ENCODE data around the gene GNG12. TPM values are rescaled to one million over a fixed set of nuclear protein-coding genes. Genes with fewer than 3 reads are reported as not detected.
A peak's percentile ranks its signal among the peaks of the same experiment; 100 is the strongest.

The GNG12 gene
- total and polyA plus RNA-seq, 9 of the 15 experiments (the other 6 are each of a cell fraction or from before 2014, with no cell fraction given), result 2.6 to 6.0 (median 4.1) TPM

DNA sequence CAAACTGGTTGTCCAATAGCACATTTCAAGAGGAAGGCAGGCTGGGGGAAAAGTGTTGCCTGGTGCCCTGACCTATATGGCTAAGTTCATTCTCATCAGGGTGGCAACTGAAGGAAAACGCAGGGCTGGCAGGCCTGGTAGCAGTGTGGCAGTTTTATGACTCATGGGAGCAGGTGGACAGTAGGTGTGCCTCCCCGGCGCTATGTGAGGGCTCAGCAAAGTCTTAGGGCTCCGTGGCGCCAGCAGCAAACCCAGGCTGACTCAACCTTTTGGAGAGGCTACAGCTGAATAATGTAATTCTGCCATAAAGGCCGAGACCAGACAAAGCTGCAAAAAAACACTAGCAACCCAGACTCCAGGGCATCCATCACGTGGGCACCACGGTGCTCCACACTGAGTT, 124.7 kb downstream of the GNG12 start:
- 79% methylated on average over 8 of the region's 8 CpGs for WGBS (ENCODE audit: insufficient coverage, low coverage, missing lambda C conversion rate)
- Histone ChIP-seq H3K4me2 (ENCODE audit: insufficient read depth, low read length) (no peak overlapping the region), H3K36me3 (ENCODE audit: control insufficient read depth, insufficient read depth, low read length) (no peaks in the 10 kb centered on the region), H3K4me1 (replicated peaks in 1 of 2; ENCODE audit: control insufficient read depth in 2 of 2, insufficient read depth in 2 of 2, low read length in 2 of 2) (peaks cover 34 to 65% of the 10 kb centered on the region in 2 experiments), H3K9me3 (replicated peaks; ENCODE audit: control insufficient read depth, insufficient read depth, low read depth, low read length) (no peaks in the 10 kb centered on the region), H3K27ac (ENCODE audit: extremely low read depth, low read depth, low read length) (no peak overlapping the region), H4K20me1 (replicated peaks; ENCODE audit: control insufficient read depth, insufficient read depth, low read length) (no peaks in the 10 kb centered on the region), H3K79me2 (ENCODE audit: control insufficient read depth, insufficient read depth, low read length) (no peaks in the 10 kb centered on the region), H2AFZ (ENCODE audit: low read depth, low read length) (peak overlapping the region; percentile 25), H3K27me3 (ENCODE audit: control insufficient read depth in 2 of 2, insufficient read depth in 2 of 2, low read length in 2 of 2) (no peaks in the 10 kb centered on the region), H3K4me3 (no peak overlapping the region), H3K9me1 (ENCODE audit: control insufficient read depth, insufficient read depth, low read length) (no peaks in the 10 kb centered on the region), H3K9ac (ENCODE audit: insufficient read depth in 1 of 2, low read depth in 2 of 2, low read length in 2 of 2) (peak overlapping the region in 1 of 2 experiments; percentile 56; a peak in 1 of 4 replicates)
- TF ChIP-seq NR0B1 (IDR thresholded peaks at IDR 0.05; ENCODE audit: partially characterized antibody), result no peak
- no peak for TF ChIP-seq ZNF717 (CRISPR knock-in tag; IDR thresholded peaks at IDR 0.05)
- TF ChIP-seq, protein P1, sequence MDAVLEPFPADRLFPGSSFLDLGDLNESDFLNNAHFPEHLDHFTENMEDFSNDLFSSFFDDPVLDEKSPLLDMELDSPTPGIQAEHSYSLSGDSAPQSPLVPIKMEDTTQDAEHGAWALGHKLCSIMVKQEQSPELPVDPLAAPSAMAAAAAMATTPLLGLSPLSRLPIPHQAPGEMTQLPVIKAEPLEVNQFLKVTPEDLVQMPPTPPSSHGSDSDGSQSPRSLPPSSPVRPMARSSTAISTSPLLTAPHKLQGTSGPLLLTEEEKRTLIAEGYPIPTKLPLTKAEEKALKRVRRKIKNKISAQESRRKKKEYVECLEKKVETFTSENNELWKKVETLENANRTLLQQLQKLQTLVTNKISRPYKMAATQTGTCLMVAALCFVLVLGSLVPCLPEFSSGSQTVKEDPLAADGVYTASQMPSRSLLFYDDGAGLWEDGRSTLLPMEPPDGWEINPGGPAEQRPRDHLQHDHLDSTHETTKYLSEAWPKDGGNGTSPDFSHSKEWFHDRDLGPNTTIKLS (IDR thresholded peaks at IDR 0.05; ENCODE audit: borderline replicate concordance, low read depth), result no peak
- no peak for TF ChIP-seq GABPB1 (CRISPR knock-in tag; IDR thresholded peaks at IDR 0.05)
- TF ChIP-seq, protein P2, sequence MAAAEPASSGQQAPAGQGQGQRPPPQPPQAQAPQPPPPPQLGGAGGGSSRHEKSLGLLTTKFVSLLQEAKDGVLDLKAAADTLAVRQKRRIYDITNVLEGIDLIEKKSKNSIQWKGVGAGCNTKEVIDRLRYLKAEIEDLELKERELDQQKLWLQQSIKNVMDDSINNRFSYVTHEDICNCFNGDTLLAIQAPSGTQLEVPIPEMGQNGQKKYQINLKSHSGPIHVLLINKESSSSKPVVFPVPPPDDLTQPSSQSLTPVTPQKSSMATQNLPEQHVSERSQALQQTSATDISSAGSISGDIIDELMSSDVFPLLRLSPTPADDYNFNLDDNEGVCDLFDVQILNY (CRISPR knock-in tag; IDR thresholded peaks at IDR 0.05), result no peak
- TF ChIP-seq COPS2 (conservative IDR thresholded peaks at IDR 0.05), result no peak
- TF ChIP-seq SAFB (IDR thresholded peaks at IDR 0.05; ENCODE audit: borderline replicate concordance, low read depth, low read length), result no peak
- TF ChIP-seq SMARCA5 (IDR thresholded peaks at IDR 0.05), result no peak
- no peak for TF ChIP-seq KLF16 (IDR thresholded peaks at IDR 0.05)
- no peak for TF ChIP-seq ZKSCAN1 (IDR thresholded peaks at IDR 0.05; ENCODE audit: low read depth, low read length)
- TF ChIP-seq TARDBP (IDR thresholded peaks at IDR 0.05), result no peak
- FAIRE-seq (no peak), ATAC-seq (no peak), DNase-seq (ENCODE audit: extremely low read depth in 1 of 4, low spot score in 3 of 4) (no peak)
- ChIA-PET POLR2A (no interaction called here), CTCF (ENCODE audit: low intra/inter-chr PET ratio) (no interaction called here)
- in situ Hi-C loops (cut with MboI), result no loop called here
- intact Hi-C loops (cut with micrococcal nuclease), result no loop called here
- no TSS peak for BruUV-seq (replicated peaks)

Data from K562 (cell line).